ENCODE measurements around the gene AUTS2.

GRCh38 chr7:69939317-69939716 is 341.0 kb downstream of the AUTS2 start:
- TF ChIP-seq, protein P1, sequence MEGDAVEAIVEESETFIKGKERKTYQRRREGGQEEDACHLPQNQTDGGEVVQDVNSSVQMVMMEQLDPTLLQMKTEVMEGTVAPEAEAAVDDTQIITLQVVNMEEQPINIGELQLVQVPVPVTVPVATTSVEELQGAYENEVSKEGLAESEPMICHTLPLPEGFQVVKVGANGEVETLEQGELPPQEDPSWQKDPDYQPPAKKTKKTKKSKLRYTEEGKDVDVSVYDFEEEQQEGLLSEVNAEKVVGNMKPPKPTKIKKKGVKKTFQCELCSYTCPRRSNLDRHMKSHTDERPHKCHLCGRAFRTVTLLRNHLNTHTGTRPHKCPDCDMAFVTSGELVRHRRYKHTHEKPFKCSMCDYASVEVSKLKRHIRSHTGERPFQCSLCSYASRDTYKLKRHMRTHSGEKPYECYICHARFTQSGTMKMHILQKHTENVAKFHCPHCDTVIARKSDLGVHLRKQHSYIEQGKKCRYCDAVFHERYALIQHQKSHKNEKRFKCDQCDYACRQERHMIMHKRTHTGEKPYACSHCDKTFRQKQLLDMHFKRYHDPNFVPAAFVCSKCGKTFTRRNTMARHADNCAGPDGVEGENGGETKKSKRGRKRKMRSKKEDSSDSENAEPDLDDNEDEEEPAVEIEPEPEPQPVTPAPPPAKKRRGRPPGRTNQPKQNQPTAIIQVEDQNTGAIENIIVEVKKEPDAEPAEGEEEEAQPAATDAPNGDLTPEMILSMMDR (IDR thresholded peaks at IDR 0.05; ENCODE audit: poor library complexity, severe bottlenecking), result no peak
- TF ChIP-seq TAF1 (IDR thresholded peaks at IDR 0.05; ENCODE audit: low read depth) (no peak), POLR2AphosphoS5 (IDR thresholded peaks at IDR 0.05) (no peak), EZH2 (IDR thresholded peaks at IDR 0.05; ENCODE audit: borderline replicate concordance, insufficient read depth, low read length, poor library complexity, severe bottlenecking) (no peak), EP300 (conservative IDR thresholded peaks at IDR 0.05; ENCODE audit: poor library complexity, severe bottlenecking) (no peak), SMC3 (conservative IDR thresholded peaks at IDR 0.05; ENCODE audit: poor library complexity) (no peak)
- TF ChIP-seq, protein P2, sequence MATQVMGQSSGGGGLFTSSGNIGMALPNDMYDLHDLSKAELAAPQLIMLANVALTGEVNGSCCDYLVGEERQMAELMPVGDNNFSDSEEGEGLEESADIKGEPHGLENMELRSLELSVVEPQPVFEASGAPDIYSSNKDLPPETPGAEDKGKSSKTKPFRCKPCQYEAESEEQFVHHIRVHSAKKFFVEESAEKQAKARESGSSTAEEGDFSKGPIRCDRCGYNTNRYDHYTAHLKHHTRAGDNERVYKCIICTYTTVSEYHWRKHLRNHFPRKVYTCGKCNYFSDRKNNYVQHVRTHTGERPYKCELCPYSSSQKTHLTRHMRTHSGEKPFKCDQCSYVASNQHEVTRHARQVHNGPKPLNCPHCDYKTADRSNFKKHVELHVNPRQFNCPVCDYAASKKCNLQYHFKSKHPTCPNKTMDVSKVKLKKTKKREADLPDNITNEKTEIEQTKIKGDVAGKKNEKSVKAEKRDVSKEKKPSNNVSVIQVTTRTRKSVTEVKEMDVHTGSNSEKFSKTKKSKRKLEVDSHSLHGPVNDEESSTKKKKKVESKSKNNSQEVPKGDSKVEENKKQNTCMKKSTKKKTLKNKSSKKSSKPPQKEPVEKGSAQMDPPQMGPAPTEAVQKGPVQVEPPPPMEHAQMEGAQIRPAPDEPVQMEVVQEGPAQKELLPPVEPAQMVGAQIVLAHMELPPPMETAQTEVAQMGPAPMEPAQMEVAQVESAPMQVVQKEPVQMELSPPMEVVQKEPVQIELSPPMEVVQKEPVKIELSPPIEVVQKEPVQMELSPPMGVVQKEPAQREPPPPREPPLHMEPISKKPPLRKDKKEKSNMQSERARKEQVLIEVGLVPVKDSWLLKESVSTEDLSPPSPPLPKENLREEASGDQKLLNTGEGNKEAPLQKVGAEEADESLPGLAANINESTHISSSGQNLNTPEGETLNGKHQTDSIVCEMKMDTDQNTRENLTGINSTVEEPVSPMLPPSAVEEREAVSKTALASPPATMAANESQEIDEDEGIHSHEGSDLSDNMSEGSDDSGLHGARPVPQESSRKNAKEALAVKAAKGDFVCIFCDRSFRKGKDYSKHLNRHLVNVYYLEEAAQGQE (IDR thresholded peaks at IDR 0.05; ENCODE audit: borderline replicate concordance), result no peak
